ENCODE data around the gene CSTPP1. TPM values are rescaled to one million over a fixed set of nuclear protein-coding genes. Genes with fewer than 3 reads are reported as not detected.

The CSTPP1 gene
- total RNA-seq, 3 donors from 2014 or later: 13.4 to 43.6 (median 30.5) TPM

DNA sequence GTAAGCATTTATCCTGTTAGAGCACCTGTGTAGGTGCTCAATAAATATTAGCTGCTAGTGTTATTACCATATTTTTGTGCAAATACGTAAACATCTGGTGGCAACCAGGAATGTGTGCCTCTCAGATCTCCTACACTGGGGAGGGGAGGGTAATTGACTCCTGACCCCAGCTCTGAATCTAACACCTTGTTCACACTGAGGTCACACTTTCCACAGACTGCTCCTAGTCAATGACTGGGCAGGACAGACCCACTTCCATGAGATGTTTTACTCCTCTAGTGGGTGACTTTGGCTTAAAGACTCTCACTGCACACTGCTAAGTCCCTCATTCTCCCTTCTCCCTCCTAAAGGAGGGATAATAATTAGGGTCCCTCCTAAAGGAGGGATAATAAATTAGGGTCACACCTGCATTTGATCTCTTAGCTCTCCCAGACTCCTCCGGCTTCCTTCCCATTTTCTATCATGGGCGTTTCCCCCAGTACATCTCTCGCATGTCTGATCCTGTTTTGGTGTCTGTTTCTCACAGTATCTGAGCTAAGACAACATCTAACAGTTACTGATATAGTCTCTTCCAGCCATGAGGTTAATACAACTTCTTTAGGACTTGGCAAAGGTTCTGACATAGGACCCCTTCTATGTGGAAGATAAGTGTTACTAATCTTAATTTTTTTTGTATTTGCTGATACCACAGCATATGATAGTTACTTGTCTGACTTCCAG lies 8.0 kb downstream of the CSTPP1 start:
- no peak overlapping the region for H3K4me3 ChIP-seq
- intact Hi-C loops (cut with DNase I; ENCODE audit: low total_unique reads): no loop called here
- no peak for TF ChIP-seq POLR2A (IDR thresholded peaks at IDR 0.05)
- no peak for TF ChIP-seq POLR2AphosphoS5 (IDR thresholded peaks at IDR 0.05)
- TF ChIP-seq, protein P1, sequence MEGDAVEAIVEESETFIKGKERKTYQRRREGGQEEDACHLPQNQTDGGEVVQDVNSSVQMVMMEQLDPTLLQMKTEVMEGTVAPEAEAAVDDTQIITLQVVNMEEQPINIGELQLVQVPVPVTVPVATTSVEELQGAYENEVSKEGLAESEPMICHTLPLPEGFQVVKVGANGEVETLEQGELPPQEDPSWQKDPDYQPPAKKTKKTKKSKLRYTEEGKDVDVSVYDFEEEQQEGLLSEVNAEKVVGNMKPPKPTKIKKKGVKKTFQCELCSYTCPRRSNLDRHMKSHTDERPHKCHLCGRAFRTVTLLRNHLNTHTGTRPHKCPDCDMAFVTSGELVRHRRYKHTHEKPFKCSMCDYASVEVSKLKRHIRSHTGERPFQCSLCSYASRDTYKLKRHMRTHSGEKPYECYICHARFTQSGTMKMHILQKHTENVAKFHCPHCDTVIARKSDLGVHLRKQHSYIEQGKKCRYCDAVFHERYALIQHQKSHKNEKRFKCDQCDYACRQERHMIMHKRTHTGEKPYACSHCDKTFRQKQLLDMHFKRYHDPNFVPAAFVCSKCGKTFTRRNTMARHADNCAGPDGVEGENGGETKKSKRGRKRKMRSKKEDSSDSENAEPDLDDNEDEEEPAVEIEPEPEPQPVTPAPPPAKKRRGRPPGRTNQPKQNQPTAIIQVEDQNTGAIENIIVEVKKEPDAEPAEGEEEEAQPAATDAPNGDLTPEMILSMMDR (IDR thresholded peaks at IDR 0.05): no peak

GRCh38 chr11:46947399-46948077 lies 11.0 kb downstream of the CSTPP1 start:
- Histone ChIP-seq H3K27me3 (no peaks in the 10 kb centered on the region), H3K9me3 (no peaks in the 10 kb centered on the region), H3K4me3 (no peak overlapping the region), H3K27ac (peak overlapping the region; percentile 2 to 3), H3K36me3 (no peaks in the 10 kb centered on the region), H3K4me1 (no peaks in the 10 kb centered on the region)
- intact Hi-C loops (cut with DNase I; ENCODE audit: low total_unique reads): no loop called here
- TF ChIP-seq POLR2A (IDR thresholded peaks at IDR 0.05) (no peak), POLR2AphosphoS5 (IDR thresholded peaks at IDR 0.05) (no peak)
- TF ChIP-seq, protein P1 (IDR thresholded peaks at IDR 0.05): no peak
- DNase-seq (ENCODE audit: low spot score in 2 of 2): no peak

More for the DNA sequence above, 8.0 kb downstream of the CSTPP1 start:
- no peak for DNase-seq (ENCODE audit: low spot score in 2 of 2)
- no peak overlapping the region for H3K27ac ChIP-seq
- no peaks in the 10 kb centered on the region for H3K4me1 ChIP-seq
- H3K9me3 ChIP-seq: no peaks in the 10 kb centered on the region
- no peaks in the 10 kb centered on the region for H3K36me3 ChIP-seq
- H3K27me3 ChIP-seq: no peaks in the 10 kb centered on the region

DNA sequence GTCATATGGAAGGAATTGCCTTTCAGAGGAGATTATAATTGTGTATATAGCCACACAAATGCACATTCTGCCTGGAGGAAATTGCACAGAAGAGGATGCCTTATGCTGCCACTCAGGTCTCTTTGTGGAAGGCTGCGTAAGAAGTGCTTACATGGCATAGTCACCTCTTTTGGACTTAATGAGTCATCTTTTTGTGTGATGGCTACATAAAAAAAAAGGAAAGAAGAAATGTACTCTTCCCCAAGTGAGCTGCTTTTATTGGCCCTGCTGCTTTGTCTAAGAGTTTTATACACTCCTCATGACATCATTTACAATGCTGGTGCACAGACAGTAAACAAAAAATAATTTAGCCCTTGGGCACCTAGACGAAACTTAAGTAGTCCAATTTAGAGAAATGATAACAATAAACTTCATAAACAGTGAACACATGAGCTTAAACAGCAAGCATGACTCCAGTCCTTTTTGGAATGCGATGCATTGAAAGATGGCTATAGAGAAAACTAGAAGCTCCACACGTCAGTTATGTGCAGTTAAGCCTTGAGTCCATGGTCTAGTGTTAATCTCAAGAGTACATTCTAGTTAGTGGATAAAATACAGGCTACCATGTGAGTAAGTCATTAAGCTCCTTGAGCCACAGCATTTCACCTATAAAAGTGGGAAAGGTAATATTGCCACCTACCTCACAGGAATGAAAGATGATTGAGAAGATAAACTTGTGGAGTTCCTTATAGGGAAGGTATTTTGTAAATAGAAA lies 12.0 kb downstream of the CSTPP1 start:
- Histone ChIP-seq H3K36me3 (no peaks in the 10 kb centered on the region), H3K27ac (peak overlapping the region in 1 of 2 donors; percentile 2)
- intact Hi-C loops (cut with DNase I; ENCODE audit: low total_unique reads): no loop called here

GRCh38 chr11:46949297-46949696 lies 12.7 kb downstream of the CSTPP1 start:
- H3K4me1 ChIP-seq: no peaks in the 10 kb centered on the region
- no peak for TF ChIP-seq POLR2A (IDR thresholded peaks at IDR 0.05)
- TF ChIP-seq, protein P1 (IDR thresholded peaks at IDR 0.05): no peak
- H3K27me3 ChIP-seq: no peaks in the 10 kb centered on the region
- no peak for DNase-seq (ENCODE audit: low spot score in 2 of 2)
- no peaks in the 10 kb centered on the region for H3K36me3 ChIP-seq
- intact Hi-C loops (cut with DNase I; ENCODE audit: low total_unique reads): no loop called here
- no peaks in the 10 kb centered on the region for H3K9me3 ChIP-seq
- H3K4me3 ChIP-seq: no peak overlapping the region
- no peak overlapping the region for H3K27ac ChIP-seq

More for the DNA sequence above, 12.0 kb downstream of the CSTPP1 start:
- no peak overlapping the region for H3K4me3 ChIP-seq
- no peaks in the 10 kb centered on the region for H3K27me3 ChIP-seq
- DNase-seq (ENCODE audit: low spot score in 2 of 2): no peak
- H3K9me3 ChIP-seq: no peaks in the 10 kb centered on the region
- TF ChIP-seq POLR2AphosphoS5 (IDR thresholded peaks at IDR 0.05): no peak
- TF ChIP-seq POLR2A (IDR thresholded peaks at IDR 0.05): no peak
- TF ChIP-seq, protein P1 (IDR thresholded peaks at IDR 0.05): no peak
- no peaks in the 10 kb centered on the region for H3K4me1 ChIP-seq
